CD4-positive, CD25-positive, alpha-beta regulatory T cell (primary cell): Measurements from ENCODE around the gene SMIM8. TPM values are rescaled to one million over a fixed set of nuclear protein-coding genes. Genes with fewer than 3 reads are reported as not detected.

Source experiments
- ATAC-seq, 2 donors: fragments of 150-1000 bp; cut with Tn5 transposase; one replicate each; pipeline ENCODE4 v1.10.0; 2021; ENCODE audit warnings: low read depth in 2 of 2, moderate number of reproducible peaks in 2 of 2, moderate library complexity in 1 of 2
- DNase-seq, 3 donors: peaks; one replicate each; pipeline versions ENCODE4 v3.0.0 to v3.0.0-alpha.2; 2012 to 2022; ENCODE audit warnings: mixed read lengths in 1 of 3
- H3K27ac ChIP-seq: one replicate; pipeline ENCODE4 v1.7.0; 2013; ENCODE audit warnings: mild to moderate bottlenecking, low read length; ENCODE audit not compliant: insufficient read depth, poor library complexity, severe bottlenecking
- H3K27me3 ChIP-seq: one replicate; pipeline ENCODE4 v1.7.0; 2013; ENCODE audit warnings: low read length; ENCODE audit not compliant: control insufficient read depth, insufficient read depth
- H3K36me3 ChIP-seq: one replicate; pipeline ENCODE4 v1.7.0; 2013; ENCODE audit warnings: mild to moderate bottlenecking, low read length, moderate library complexity; ENCODE audit not compliant: control insufficient read depth, insufficient read depth
- H3K4me1 ChIP-seq: 2 replicates; pipeline ENCODE4 v1.7.0; 2013; ENCODE audit warnings: mild to moderate bottlenecking, low read length; ENCODE audit not compliant: insufficient read depth, control insufficient read depth, poor library complexity, severe bottlenecking
- H3K4me3 ChIP-seq: one replicate; pipeline ENCODE4 v1.7.0; 2013; ENCODE audit warnings: low read depth, mild to moderate bottlenecking, low read length, moderate library complexity
- H3K9me3 ChIP-seq, 2 experiments: 1 replicate in 1 of 2; 2 replicates in 1 of 2; pipeline ENCODE4 v1.7.0; 2013; ENCODE audit warnings: low read length in 2 of 2, mild to moderate bottlenecking in 1 of 2, moderate library complexity in 1 of 2; ENCODE audit not compliant: control insufficient read depth in 2 of 2
- H3K27ac Mint-ChIP-seq, 3 donors: one replicate each; pipeline ENCODE4 v1.8.0; 2020 to 2022; ENCODE audit warnings: mild to moderate bottlenecking in 3 of 3, mixed read lengths in 3 of 3, moderate library complexity in 2 of 3
- H3K27me3 Mint-ChIP-seq: one replicate; pipeline ENCODE4 v1.8.0; 2022; ENCODE audit warnings: mild to moderate bottlenecking, mixed read lengths
- H3K36me3 Mint-ChIP-seq: one replicate; pipeline ENCODE4 v1.8.0; 2020; ENCODE audit warnings: mixed read lengths
- H3K4me1 Mint-ChIP-seq, 4 donors: one replicate each; pipeline ENCODE4 v1.8.0; 2020 to 2022; ENCODE audit warnings: mixed read lengths in 4 of 4, mild to moderate bottlenecking in 1 of 4
- H3K4me3 Mint-ChIP-seq, 4 donors: one replicate each; pipeline ENCODE4 v1.8.0; 2020 to 2022; ENCODE audit warnings: mild to moderate bottlenecking in 4 of 4, mixed read lengths in 4 of 4, moderate library complexity in 3 of 4
- H3K9me3 Mint-ChIP-seq, 7 donors: one replicate each; pipeline ENCODE4 v1.8.0; 2020 to 2022; ENCODE audit warnings: mixed read lengths in 7 of 7, mild to moderate bottlenecking in 3 of 7, moderate library complexity in 2 of 7
- polyA plus RNA-seq, 4 donors: library from polyadenylated mRNA; unstranded; fragments of 300-500 nt; fragmentation: Illumina TruSeq; gene quantifications; one replicate each; pipeline ENCODE4 v1.2.3, GENCODE V29; 2021
- total RNA-seq: library from RNA; stranded (reverse); gene quantifications from one replicate; pipeline ENCODE4 v1.2.3, GENCODE V29; 2022

Gene SMIM8
- 9.4 TPM for total RNA-seq
- polyA plus RNA-seq, result 10 to 100 TPM; 15.2 to 22.3 (median 20.7) TPM

GRCh38 chr6:87322304-87323212 lies at the start of gene SMIM8:
Gene SMIM8 (plus strand): TSS chr6:87322588. CDS start chr6:87337032, 14,444 bp downstream.
- peak; percentile 99 to 100 for ATAC-seq

GRCh38 chr6:87274660-87275274 lies 47.6 kb upstream of the SMIM8 start:
- no peak for ATAC-seq
- peaks cover 6% of the 10 kb centered on the region for H3K4me1 ChIP-seq
- no peaks in the 10 kb centered on the region for H3K27me3 Mint-ChIP-seq
- H3K9me3 ChIP-seq, result no peaks in the 10 kb centered on the region
- H3K27ac Mint-ChIP-seq, result peak overlapping the region in 1 of 3 donors; percentile 64
- H3K4me3 ChIP-seq, result no peak overlapping the region
- no peaks in the 10 kb centered on the region for H3K9me3 Mint-ChIP-seq
- H3K36me3 Mint-ChIP-seq, result no peaks in the 10 kb centered on the region
- H3K4me3 Mint-ChIP-seq, result no peak overlapping the region
- no peaks in the 10 kb centered on the region for H3K36me3 ChIP-seq
- peaks cover 5 to 24% (median 11%) of the 10 kb centered on the region in 4 donors for H3K4me1 Mint-ChIP-seq
- H3K27me3 ChIP-seq, result no peaks in the 10 kb centered on the region
- H3K27ac ChIP-seq, result no peak overlapping the region
- DNase-seq, result no peak

More at GRCh38 chr6:87322304-87323212, at the start of gene SMIM8:
- Mint-ChIP-seq H3K36me3 (peaks cover 6% of the 10 kb centered on the region), H3K4me3 (peak within 1 kb of the TSS; percentile 91 to 99 (median 98)), H3K9me3 (peaks cover 0 to 5% (median 0%) of the 10 kb centered on the region in 7 donors), H3K27me3 (peaks cover 9% of the 10 kb centered on the region), H3K27ac (peak within 1 kb of the TSS; percentile 73 to 96 (median 94)), H3K4me1 (peaks cover 5 to 31% (median 16%) of the 10 kb centered on the region in 4 donors)
- Histone ChIP-seq H3K9me3 (no peaks in the 10 kb centered on the region), H3K27me3 (peaks cover 5% of the 10 kb centered on the region), H3K27ac (peak within 1 kb of the TSS; percentile 57), H3K36me3 (no peaks in the 10 kb centered on the region), H3K4me1 (peaks cover 12% of the 10 kb centered on the region), H3K4me3 (peak within 1 kb of the TSS; percentile 89)
- peak; percentile 77 to 89 (median 81) for DNase-seq

- DNase-seq (no peak), ATAC-seq (no peak)
- H3K36me3 ChIP-seq, result no peaks in the 10 kb centered on the region
- no peaks in the 10 kb centered on the region for H3K9me3 Mint-ChIP-seq
- no peak overlapping the region for H3K27ac ChIP-seq
- H3K27me3 ChIP-seq, result no peaks in the 10 kb centered on the region
- H3K27me3 Mint-ChIP-seq, result no peaks in the 10 kb centered on the region
- H3K9me3 ChIP-seq, result no peaks in the 10 kb centered on the region
- peaks cover 5 to 24% (median 13%) of the 10 kb centered on the region in 4 donors for H3K4me1 Mint-ChIP-seq
- no peak overlapping the region for H3K4me3 ChIP-seq
- H3K36me3 Mint-ChIP-seq, result no peaks in the 10 kb centered on the region
- H3K4me1 ChIP-seq, result peaks cover 6% of the 10 kb centered on the region
- H3K4me3 Mint-ChIP-seq, result no peak overlapping the region
- peak overlapping the region in 1 of 3 donors; percentile 39 for H3K27ac Mint-ChIP-seq
Measured at GRCh38 chr6:87276624-87277023, 45.8 kb upstream of the SMIM8 start.

GRCh38 chr6:87277123-87277522 lies 45.3 kb upstream of the SMIM8 start:
- peaks cover 6% of the 10 kb centered on the region for H3K4me1 ChIP-seq
- Mint-ChIP-seq H3K27me3 (no peaks in the 10 kb centered on the region), H3K36me3 (no peaks in the 10 kb centered on the region), H3K27ac (peak overlapping the region in 1 of 3 donors; percentile 39), H3K4me3 (no peak overlapping the region), H3K4me1 (peaks cover 5 to 20% (median 13%) of the 10 kb centered on the region in 4 donors), H3K9me3 (no peaks in the 10 kb centered on the region)
- H3K9me3 ChIP-seq, result no peaks in the 10 kb centered on the region
- peak in 1 of 3 donors; percentile 17 for DNase-seq
- H3K4me3 ChIP-seq, result no peak overlapping the region
- no peaks in the 10 kb centered on the region for H3K36me3 ChIP-seq
- ATAC-seq, result no peak
- no peak overlapping the region for H3K27ac ChIP-seq
- no peaks in the 10 kb centered on the region for H3K27me3 ChIP-seq

GRCh38 chr6:87279196-87279595 lies 43.2 kb upstream of the SMIM8 start:
- no peak overlapping the region for H3K27ac ChIP-seq
- no peak overlapping the region for H3K4me3 ChIP-seq
- no peaks in the 10 kb centered on the region for H3K9me3 ChIP-seq
- Mint-ChIP-seq H3K27me3 (no peaks in the 10 kb centered on the region), H3K36me3 (no peaks in the 10 kb centered on the region), H3K9me3 (no peaks in the 10 kb centered on the region), H3K4me1 (peaks cover 5 to 17% (median 12%) of the 10 kb centered on the region in 4 donors), H3K4me3 (no peak overlapping the region), H3K27ac (peak overlapping the region in 2 of 3 donors; percentile 1 to 68)
- peak in 1 of 3 donors; percentile 29 for DNase-seq
- ATAC-seq, result no peak
- H3K4me1 ChIP-seq, result peaks cover 6% of the 10 kb centered on the region
- H3K27me3 ChIP-seq, result no peaks in the 10 kb centered on the region
- no peaks in the 10 kb centered on the region for H3K36me3 ChIP-seq

GRCh38 chr6:87281426-87281825 lies 41.0 kb upstream of the SMIM8 start:
- Mint-ChIP-seq H3K27me3 (no peaks in the 10 kb centered on the region), H3K27ac (peak overlapping the region in 1 of 3 donors; percentile 39)
- peaks cover 6% of the 10 kb centered on the region for H3K4me1 ChIP-seq

GRCh38 chr6:87282743-87283142 lies 39.6 kb upstream of the SMIM8 start:
- ATAC-seq, result no peak
- Mint-ChIP-seq H3K27me3 (peaks cover 6% of the 10 kb centered on the region), H3K4me3 (no peak overlapping the region), H3K27ac (no peak overlapping the region), H3K36me3 (no peaks in the 10 kb centered on the region), H3K9me3 (peaks cover 0 to 4% (median 0%) of the 10 kb centered on the region in 7 donors), H3K4me1 (peaks cover 10 to 17% (median 15%) of the 10 kb centered on the region in 4 donors)
- no peak overlapping the region for H3K27ac ChIP-seq
- DNase-seq, result no peak
- H3K36me3 ChIP-seq, result no peaks in the 10 kb centered on the region
- H3K27me3 ChIP-seq, result peaks cover 2% of the 10 kb centered on the region
- H3K4me3 ChIP-seq, result no peak overlapping the region
- H3K4me1 ChIP-seq, result peaks cover 6% of the 10 kb centered on the region
- H3K9me3 ChIP-seq, result no peaks in the 10 kb centered on the region

More at GRCh38 chr6:87281426-87281825, 41.0 kb upstream of the SMIM8 start:
- H3K9me3 Mint-ChIP-seq, result peaks cover 0 to 4% (median 0%) of the 10 kb centered on the region in 7 donors
- Histone ChIP-seq H3K27me3 (peaks cover 2% of the 10 kb centered on the region), H3K9me3 (no peaks in the 10 kb centered on the region), H3K27ac (no peak overlapping the region), H3K36me3 (no peaks in the 10 kb centered on the region), H3K4me3 (no peak overlapping the region)
- no peak for ATAC-seq
- no peak overlapping the region for H3K4me3 Mint-ChIP-seq
- no peak for DNase-seq
- H3K36me3 Mint-ChIP-seq, result no peaks in the 10 kb centered on the region
- peaks cover 10 to 17% (median 15%) of the 10 kb centered on the region in 4 donors for H3K4me1 Mint-ChIP-seq
